IPS-18a (cell line): Measurements from ENCODE around the gene PAX6.
A peak's percentile ranks its signal among the peaks of the same experiment; 100 is the strongest.

Source experiments
- H3K27ac ChIP-seq: one replicate; pipeline ENCODE4 v1.5.1; 2013; ENCODE audit warnings: low read length
- H3K27me3 ChIP-seq: one replicate; pipeline ENCODE4 v1.6.1; 2013; ENCODE audit warnings: mild to moderate bottlenecking, low read length; ENCODE audit not compliant: control insufficient read depth, insufficient read depth
- H3K36me3 ChIP-seq: one replicate; pipeline ENCODE4 v1.6.1; 2013; ENCODE audit warnings: low read depth, low read length; ENCODE audit not compliant: control insufficient read depth
- H3K4me1 ChIP-seq: one replicate; pipeline ENCODE4 v1.6.1; 2013; ENCODE audit warnings: low read depth, low read length; ENCODE audit not compliant: control insufficient read depth
- H3K4me3 ChIP-seq: one replicate; pipeline ENCODE4 v1.5.1; 2013; ENCODE audit warnings: low read length
- H3K9ac ChIP-seq: one replicate; pipeline ENCODE4 v1.6.1; 2013; ENCODE audit warnings: mild to moderate bottlenecking, low read length, moderate library complexity
- H3K9me3 ChIP-seq: one replicate; pipeline ENCODE4 v1.6.1; 2013; ENCODE audit warnings: low read depth, low read length; ENCODE audit not compliant: control insufficient read depth

Gene PAX6

GRCh38 chr11:31805037-31805628 lies 6.0 kb downstream of the PAX6 start:
- Histone ChIP-seq H3K4me1 (peaks cover 36% of the 10 kb centered on the region), H3K27me3 (peaks cover 100% of the 10 kb centered on the region), H3K4me3 (peak overlapping the region; percentile 26), H3K9ac (no peak overlapping the region), H3K27ac (no peak overlapping the region), H3K36me3 (no peaks in the 10 kb centered on the region), H3K9me3 (peaks cover 4% of the 10 kb centered on the region)

- H3K9me3 ChIP-seq = peaks cover 4% of the 10 kb centered on the region
- no peaks in the 10 kb centered on the region for H3K36me3 ChIP-seq
- H3K27ac ChIP-seq = no peak overlapping the region
- peak overlapping the region; percentile 26 for H3K4me3 ChIP-seq
- no peak overlapping the region for H3K9ac ChIP-seq
- H3K27me3 ChIP-seq = peaks cover 100% of the 10 kb centered on the region
- H3K4me1 ChIP-seq = peaks cover 35% of the 10 kb centered on the region
Measured at GRCh38 chr11:31804312-31805036, 6.6 kb downstream of the PAX6 start.

GRCh38 chr11:31803813-31804311 lies 7.3 kb downstream of the PAX6 start:
- H3K27me3 ChIP-seq = peaks cover 100% of the 10 kb centered on the region
- no peak overlapping the region for H3K27ac ChIP-seq
- H3K4me3 ChIP-seq = no peak overlapping the region
- no peak overlapping the region for H3K9ac ChIP-seq
- H3K36me3 ChIP-seq = no peaks in the 10 kb centered on the region
- peaks cover 30% of the 10 kb centered on the region for H3K4me1 ChIP-seq
- H3K9me3 ChIP-seq = peaks cover 4% of the 10 kb centered on the region

- Histone ChIP-seq H3K9ac (no peak overlapping the region), H3K4me3 (no peak overlapping the region), H3K36me3 (no peaks in the 10 kb centered on the region), H3K9me3 (peaks cover 4% of the 10 kb centered on the region), H3K27ac (no peak overlapping the region), H3K27me3 (peaks cover 100% of the 10 kb centered on the region), H3K4me1 (peaks cover 27% of the 10 kb centered on the region)
Measured at GRCh38 chr11:31802990-31803812, 7.9 kb downstream of the PAX6 start.

GRCh38 chr11:31802609-31802989 lies 8.5 kb downstream of the PAX6 start:
- no peak overlapping the region for H3K4me3 ChIP-seq
- no peaks in the 10 kb centered on the region for H3K36me3 ChIP-seq
- peaks cover 22% of the 10 kb centered on the region for H3K4me1 ChIP-seq
- H3K9me3 ChIP-seq = peaks cover 4% of the 10 kb centered on the region
- H3K27me3 ChIP-seq = peaks cover 100% of the 10 kb centered on the region
- no peak overlapping the region for H3K27ac ChIP-seq
- no peak overlapping the region for H3K9ac ChIP-seq

GRCh38 chr11:31802000-31802551 lies 9.0 kb downstream of the PAX6 start:
- no peaks in the 10 kb centered on the region for H3K36me3 ChIP-seq
- no peak overlapping the region for H3K4me3 ChIP-seq
- H3K27me3 ChIP-seq = peaks cover 100% of the 10 kb centered on the region
- H3K27ac ChIP-seq = no peak overlapping the region
- H3K9ac ChIP-seq = no peak overlapping the region
- peaks cover 24% of the 10 kb centered on the region for H3K4me1 ChIP-seq
- H3K9me3 ChIP-seq = peaks cover 4% of the 10 kb centered on the region

GRCh38 chr11:31801298-31801702 lies 9.8 kb downstream of the PAX6 start:
- no peak overlapping the region for H3K4me3 ChIP-seq
- peaks cover 100% of the 10 kb centered on the region for H3K27me3 ChIP-seq
- no peak overlapping the region for H3K9ac ChIP-seq
- H3K36me3 ChIP-seq = no peaks in the 10 kb centered on the region
- H3K9me3 ChIP-seq = no peaks in the 10 kb centered on the region
- no peak overlapping the region for H3K27ac ChIP-seq
- peaks cover 29% of the 10 kb centered on the region for H3K4me1 ChIP-seq

- no peaks in the 10 kb centered on the region for H3K36me3 ChIP-seq
- H3K9me3 ChIP-seq = no peaks in the 10 kb centered on the region
- H3K27me3 ChIP-seq = peaks cover 100% of the 10 kb centered on the region
Measured at GRCh38 chr11:31800398-31801265, 10.5 kb downstream of the PAX6 start.

GRCh38 chr11:31799435-31800397 lies 11.4 kb downstream of the PAX6 start:
- Histone ChIP-seq H3K27ac (no peak overlapping the region), H3K27me3 (peaks cover 100% of the 10 kb centered on the region), H3K9me3 (no peaks in the 10 kb centered on the region), H3K4me3 (peak overlapping the region; percentile 57), H3K9ac (no peak overlapping the region), H3K4me1 (peaks cover 25% of the 10 kb centered on the region), H3K36me3 (no peaks in the 10 kb centered on the region)

More at GRCh38 chr11:31800398-31801265, 10.5 kb downstream of the PAX6 start:
- no peak overlapping the region for H3K9ac ChIP-seq
- H3K4me1 ChIP-seq = peaks cover 26% of the 10 kb centered on the region
- H3K27ac ChIP-seq = no peak overlapping the region
- H3K4me3 ChIP-seq = no peak overlapping the region
